HG02798 (cell line): ENCODE results near the gene THADA.

Experiments
- ATAC-seq: cut with Tn5 transposase; IDR thresholded peaks from one replicate; pipeline ENCODE4 v1.9.1; 2021; ENCODE audit warnings: mild to moderate bottlenecking; ENCODE audit not compliant: unreplicated experiment, poor library complexity

THADA gene

DNA sequence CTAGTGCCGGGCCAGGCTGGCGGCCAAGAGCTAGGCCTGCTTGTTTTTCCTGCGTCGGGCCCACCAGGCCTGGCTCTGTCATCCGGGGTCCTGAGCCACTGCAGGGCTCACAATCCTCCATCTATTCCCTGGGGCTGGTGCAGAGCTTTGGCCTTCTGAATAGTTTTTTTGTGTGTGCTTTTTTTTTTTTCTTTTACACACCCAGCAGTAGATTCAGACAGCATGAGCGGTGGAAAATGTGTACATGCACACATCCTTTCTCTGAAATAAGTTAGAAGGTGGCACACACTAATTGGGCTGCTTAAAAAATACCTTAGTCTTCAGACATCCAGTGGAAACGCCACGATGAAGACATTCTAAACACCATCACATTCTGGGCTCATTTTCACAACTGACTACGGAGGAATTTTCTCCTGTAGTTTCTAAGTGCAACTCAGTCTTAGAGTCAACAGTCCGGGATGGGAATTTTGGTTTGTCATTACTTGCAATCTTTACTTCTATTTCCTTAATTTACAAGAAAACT is 375.5 kb downstream of the THADA start:
- ATAC-seq = no peak

DNA sequence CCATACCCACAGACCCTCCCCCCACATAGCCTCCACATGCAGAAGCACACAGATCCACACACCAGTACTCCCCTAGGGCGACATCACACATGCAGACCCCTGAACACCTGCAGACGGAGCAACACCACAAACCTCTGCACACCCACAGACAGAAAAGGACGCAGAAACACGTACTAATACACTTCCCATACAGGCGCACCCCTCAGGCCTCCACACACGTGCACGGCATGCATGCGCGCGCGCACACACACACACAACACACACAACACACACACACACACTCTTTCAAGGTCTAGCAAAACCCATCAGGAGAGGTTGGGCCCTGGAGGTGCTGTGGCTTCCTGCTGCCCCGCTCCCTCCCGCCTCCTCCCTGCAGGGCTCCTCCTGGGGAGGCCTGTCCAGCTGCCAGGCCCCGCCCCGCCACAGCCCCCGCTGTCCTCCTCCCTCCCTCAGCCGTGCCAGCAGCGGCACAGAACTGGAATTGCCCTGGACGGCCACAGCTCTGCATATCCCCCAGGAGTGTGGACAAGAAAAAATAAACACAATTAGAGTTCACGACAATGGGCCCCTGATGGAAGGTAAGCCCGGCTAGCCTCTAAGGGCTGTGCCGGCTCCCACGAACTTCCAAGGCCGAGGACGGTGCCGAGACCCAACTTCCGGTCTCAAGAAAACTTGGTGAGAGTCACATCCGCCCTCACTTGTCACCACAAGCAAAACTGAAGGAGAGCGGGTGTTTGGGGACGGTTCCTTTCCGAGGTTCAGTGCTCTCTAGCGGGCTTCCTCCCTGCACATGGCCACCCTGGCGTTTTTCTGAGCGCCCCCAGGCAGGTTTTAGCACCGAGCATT is 376.2 kb downstream of the THADA start:
- ATAC-seq = peak; percentile 55

DNA sequence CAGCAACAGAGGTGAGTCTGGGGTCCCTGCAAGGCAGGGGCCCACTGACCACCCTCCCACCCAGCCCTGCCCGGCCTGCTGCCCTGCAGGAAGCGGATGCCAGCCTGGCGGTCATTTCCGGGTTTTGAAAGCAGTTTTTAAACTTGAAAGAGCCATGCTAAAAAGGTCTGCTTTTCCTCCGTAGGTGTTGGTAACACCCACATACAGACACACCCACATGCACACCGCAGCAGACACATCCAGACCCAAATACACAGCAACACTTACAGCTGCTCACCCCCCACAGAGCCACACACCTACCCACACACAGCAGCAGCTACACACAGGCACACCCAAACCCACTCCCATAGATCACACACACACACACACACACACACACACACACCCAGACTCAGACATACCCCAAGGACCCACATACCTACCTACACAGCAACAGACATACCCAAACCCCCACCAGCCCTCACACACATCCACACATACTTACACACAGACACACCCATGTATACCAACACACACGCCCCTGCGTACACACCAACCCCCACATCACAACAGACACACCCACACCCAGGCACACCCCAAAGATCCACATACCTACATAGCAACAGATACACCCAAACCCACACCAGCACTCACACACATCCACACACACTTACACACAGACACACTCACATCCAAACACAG is 377.0 kb downstream of the THADA start:
- peak; percentile 38 for ATAC-seq

DNA sequence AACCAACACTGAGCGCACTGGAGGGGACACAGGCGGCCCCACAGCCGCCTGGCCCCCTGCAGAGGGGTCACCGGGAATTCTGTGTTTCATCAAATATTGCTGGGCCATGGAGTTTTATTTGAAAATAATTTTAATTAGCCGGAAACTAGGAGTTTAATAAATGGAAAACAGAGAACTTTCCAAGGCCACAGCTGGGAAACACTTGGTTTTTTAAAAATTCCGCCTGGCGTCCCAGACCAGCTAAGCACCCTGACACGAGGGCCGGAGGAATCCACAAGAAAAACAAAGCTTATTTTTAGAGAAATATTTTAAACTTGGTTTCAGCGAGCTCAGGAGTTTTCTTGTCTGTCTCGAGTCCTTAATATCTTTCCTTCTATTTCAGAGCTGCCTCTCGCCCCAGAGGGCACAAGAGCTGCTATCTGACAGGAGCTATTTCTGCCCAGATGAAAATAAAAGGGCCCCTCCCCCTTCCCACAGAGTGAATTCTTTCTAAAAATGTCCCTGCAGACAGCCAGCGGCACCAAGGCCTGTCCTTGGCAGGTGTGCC is 377.6 kb downstream of the THADA start:
- peak; percentile 2 for ATAC-seq

DNA sequence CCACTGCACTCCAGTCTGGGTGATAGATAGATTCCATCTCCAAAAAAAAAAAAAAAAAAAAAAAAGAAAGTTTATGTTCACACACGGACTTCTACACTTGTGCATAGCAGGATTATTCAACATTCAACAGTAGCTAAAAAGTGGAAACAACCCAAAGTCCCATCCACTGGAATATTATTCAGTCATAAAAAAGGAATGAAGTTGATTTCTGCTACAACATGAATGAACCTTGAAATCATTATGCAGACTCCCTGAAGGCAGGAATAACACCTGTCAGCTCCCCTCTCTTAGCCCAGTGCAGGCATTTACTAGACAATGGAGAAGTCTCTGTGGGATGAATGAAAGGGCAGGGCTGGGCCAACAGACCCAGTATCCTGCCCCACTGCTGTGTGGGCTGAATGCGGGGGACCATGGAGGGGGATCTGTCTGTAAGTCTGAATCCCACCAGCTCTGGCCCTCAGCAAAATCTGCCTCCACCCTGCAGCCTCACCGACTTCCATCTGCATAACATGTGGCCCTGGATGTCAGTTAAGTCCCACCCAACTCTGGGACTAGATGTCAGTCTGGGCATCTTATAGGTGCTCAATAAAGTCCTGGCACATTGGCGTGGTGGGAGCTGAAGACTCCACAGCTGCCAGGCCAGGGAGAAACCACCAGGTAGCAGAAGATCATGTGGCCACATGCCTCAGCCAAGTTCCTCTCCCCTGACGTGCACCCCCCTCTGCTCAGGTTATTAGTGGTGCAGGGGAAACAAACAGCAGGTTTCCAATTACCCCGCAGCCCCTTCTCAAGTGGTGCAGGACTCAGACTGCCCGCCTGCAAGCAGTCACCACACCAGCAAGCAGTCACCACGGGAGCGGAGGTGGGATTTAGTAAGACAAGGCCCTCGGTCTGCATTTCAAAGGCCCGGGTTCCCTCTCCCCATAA is 378.3 kb downstream of the THADA start:
- no peak for ATAC-seq

DNA sequence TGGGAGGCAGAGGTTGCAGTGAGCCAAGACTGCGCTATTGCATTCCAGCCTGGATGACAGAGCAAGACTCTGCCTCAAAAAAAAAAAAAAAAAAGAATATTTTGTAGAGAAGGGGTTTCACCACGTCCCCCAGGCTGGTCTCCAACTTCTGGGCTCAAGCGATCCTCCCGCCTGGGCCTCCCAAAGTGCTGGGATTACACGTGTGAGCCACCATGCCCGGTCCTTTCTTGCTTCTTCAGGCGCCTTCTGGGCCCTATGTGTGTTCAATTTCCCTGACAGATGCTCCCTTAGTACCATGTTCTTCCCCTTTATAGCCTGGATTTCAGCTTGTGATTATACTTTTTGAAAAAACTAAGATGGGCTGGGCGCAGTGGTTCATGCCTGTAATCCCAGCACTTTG is 379.2 kb downstream of the THADA start:
- ATAC-seq = no peak

DNA sequence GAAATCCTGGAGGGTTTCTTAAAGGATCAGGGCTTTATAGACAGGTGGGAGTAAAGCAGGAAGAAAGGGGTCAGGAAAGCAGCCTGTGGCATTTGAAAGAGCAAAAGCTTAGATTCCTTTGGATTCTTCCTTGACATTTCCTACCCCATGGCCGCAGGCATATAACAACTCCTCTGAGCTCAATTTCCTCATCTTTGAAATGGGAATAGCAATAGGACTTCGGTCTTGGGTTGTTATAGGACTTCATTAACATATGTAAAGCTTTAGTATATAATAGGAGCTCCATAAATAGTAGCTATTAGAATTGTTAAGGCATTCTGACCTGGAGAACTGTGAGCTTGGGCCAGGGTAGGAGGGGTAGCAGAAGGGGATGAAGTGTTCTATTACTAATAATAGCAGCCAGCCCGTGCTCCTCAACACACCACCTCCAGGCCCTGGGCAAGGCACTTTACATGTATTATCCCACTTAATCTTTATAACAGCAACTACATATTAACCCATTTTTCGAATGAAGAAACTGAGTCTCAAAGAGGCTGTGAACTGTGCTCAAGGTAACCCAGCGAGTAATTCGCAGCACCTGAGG is 380.1 kb downstream of the THADA start:
- ATAC-seq = no peak

DNA sequence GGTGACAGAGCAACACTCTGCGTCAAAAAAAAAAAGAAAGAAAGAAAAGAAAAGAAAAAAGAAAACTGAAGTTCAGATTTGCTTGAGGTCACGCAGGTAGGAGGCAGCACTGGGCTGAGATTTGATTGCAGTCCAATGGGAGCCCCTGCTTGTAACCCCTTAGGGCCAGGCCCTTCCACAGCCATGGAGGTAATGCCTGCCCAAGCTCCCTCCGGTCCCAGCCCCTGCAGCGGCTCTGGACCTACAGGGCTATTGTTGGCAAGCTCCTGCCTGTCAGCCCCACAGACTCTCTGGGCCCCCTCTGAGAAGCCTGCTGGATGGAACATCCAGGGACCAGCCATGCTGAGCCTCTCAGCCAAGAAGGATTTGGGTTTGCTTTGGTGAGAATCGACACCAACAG is 381.6 kb downstream of the THADA start:
- no peak for ATAC-seq

DNA sequence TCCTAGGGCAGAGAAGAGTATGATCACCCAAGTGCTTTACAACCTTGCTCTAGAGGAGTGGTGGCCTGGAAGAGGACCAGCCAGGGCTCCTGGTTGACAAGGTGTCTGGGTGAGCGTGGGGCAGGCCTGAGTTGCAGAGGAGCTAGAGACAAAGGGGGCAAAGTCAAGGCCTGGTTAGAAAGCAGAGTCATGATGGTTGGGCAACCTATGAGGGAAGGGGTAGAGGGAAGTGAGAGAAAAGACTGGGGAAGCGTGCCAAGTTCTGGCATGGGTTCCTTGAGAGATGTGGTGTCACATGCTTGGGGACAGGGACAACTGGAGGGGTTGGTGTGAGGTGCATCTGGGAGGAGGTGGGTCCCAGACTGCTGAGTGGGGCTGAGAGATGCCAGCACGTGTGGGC is 382.9 kb downstream of the THADA start:
- ATAC-seq = no peak

DNA sequence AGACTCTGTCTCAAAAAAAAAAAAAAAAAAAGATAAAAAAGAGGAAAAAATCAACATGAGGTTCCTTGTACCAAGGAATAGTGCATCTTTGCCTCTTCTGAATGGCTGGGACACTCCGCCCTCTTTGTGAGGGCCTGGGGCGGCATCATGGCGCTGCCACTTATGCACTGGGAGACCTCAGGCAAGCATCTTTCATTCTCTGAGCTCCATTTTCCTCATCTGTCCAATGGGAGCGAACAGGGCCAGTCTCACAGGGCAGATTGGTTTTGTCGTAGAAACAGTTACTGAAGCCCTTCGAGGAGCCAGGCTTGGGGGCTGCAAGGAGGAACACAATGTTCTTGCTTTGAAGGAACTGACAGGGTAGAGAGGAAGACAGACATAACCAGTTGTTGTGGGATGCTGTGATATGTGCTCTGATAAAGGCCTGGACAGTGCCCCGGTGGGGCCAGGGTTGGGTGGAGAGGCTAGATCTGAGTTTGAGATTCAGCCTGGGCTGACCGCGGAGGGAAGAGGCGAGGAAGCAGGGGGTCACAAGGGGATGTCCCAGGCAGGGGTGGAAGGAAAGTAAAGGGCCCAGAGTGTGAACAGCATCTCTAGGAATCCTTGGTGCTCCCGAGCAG is 383.5 kb downstream of the THADA start:
- ATAC-seq = no peak

DNA sequence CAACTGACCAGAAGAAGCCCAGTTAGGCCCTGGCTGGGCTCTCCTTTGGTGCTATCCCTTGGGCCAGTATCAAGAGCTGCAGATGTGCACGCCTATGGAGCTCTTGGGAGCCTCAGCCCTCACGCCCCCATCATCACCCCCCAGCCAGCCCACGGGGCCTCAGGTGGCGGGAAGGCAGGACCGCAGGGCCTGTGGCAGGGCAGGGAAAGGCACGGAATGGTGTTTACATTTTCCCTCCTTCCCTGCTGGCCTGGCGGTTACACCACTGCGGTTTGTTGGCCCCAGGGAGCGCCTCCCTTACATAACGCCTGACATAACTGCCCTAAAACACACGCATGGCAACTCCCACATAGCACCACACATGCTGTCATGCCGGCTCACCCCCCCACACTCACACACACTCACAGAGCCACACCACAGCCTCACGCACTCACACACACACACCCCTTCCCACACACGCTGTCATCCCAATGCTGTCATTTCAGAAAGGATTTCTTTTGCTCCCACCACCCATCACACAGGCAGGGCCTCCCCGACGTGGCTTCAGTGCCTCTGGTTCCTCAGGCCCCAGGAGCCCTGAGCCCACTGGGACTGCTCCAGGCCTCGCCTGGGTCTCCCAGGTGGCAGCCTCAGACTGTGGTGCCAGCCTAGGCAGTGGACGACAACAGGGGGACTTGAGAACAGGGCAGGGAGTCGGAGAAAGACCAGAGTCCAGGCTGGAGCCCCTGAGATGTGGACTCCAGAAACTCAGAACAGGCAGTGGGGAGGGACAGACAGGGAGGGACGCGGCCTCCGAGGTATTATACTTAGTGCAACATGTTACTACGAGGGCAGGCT is 385.2 kb downstream of the THADA start:
- ATAC-seq = no peak

DNA sequence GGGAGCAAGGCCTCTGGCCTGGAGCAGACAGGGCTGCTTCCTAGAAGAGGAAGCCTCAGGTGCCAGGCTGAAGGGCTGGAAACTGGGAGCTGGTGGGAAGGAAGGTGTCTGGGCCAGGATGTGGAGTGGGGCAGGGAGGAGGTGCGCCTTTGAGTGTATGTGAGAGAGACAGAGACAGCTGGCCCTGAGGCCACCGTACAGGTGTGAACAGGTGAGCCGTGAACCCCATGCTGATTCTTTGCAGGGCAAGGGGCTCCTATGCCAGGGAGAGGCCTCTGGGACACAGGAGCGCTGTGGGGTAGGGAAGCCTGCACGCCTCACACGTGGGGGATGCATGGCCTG is 385.7 kb downstream of the THADA start:
- no peak for ATAC-seq

DNA sequence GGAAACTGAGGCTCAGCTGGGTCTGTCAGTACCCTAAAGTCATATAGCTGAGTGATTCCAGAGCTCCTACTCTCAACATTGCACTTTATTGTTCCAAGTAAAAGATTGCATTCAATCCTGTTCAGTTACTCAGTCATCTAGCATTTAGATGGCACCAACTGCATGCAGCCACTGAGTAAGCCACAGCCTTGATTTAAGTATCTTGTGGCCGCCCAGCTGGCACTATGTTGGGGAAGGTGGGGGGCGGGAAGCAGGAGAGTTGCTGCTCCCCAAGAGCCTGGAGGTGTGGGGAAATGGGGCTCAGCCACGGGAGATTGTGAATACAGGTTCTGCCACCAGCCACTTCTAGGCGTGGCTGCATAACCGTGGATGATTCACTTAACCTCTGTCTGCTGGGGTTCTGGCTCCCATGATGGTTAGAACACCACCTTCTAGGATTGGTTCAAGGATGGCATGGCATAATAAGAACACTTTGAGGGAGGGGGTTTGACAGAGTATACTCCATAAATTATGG is 386.6 kb downstream of the THADA start:
- no peak for ATAC-seq

DNA sequence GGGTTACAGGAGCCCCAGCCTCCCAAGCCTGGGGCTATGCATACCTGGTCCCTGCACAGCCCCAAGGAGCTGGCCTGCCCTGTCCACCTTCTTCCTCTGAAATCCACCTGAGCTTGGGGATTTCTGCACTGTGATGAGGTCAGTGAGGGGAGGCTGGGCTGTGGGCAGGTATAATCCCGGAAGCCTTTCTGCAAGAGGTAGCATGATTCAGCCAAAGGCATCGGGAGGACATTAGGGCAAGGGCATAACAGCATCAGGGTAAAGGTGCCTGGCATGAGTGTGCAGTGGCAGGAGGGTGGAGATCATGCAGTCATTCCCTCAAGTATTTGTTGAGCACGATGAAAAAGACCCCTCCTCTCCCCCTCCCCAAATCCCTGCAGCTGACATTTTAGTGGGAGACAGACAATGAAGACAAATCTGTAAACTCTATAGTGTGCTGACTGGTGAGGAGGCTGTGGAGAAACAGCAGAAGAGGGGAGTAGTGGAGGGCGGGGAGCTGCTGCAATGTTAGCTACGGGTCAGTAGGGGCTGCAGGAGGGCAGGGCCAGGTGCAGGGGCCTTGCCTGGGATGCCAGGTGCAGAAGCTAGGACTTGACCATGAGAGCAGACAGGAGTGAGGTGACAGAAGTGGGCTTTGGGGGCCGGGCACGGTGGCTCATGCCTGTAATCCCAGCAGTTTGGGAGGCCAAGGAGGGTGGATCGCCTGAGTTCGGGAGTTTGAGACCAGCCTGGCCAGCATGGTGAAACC is 388.1 kb downstream of the THADA start:
- ATAC-seq = no peak

DNA sequence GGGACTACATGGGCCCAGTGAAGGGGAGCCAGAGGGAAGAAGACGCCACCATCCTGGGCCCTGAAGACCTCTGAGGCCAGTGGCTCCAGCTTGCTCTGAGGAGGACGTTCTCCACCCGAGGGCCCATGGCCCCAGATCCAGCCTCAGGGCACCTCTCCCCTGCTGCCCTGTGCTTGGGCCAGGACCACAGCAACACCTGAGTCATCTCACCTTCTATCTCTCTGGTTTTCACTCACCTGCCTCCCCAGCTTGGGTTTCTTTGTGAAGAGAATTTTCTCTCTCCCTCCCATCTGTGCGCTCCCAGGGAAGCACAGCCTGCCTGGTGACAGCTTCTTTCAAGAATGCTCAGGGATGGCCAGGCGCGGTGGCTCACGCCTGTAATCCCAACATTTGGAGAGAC is 389.2 kb downstream of the THADA start:
- no peak for ATAC-seq

DNA sequence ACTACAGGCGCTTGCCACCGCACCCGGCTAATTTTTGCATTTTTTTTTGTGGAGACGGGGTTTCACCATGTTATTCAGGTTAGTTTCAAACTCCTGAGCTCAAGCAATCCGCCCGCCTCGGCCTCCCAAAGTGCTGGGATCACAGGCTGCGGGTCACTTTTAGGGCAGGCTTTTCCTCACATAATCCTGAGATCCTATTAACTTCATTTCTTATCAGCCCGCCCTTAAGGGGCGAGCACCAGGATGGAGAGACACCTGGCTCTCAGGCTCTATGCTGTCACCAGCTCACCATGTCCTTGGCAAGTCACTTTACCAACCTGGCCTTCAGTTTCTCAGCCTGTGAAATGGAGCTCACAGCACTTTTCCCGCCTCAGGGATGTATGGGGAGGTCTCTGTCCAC is 392.5 kb downstream of the THADA start:
- ATAC-seq = no peak

DNA sequence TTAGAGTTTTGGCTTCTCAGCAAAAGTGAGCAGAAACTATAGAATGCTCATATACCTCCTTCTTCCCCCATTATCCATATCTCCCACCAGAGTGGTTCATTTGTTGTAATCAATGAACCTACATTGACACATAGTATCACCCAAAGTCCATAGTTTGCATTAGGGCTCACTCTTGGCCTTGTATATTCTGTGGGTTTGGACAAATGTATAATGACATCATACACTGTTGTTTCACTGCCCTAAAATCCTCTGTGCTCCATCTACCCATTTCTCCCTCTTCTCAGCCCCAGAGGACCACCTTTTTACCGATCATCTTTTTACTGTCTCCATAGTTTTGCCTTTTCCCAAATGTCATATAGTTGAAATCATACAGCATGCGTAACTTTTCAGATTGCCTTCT is 393.5 kb downstream of the THADA start:
- no peak for ATAC-seq

DNA sequence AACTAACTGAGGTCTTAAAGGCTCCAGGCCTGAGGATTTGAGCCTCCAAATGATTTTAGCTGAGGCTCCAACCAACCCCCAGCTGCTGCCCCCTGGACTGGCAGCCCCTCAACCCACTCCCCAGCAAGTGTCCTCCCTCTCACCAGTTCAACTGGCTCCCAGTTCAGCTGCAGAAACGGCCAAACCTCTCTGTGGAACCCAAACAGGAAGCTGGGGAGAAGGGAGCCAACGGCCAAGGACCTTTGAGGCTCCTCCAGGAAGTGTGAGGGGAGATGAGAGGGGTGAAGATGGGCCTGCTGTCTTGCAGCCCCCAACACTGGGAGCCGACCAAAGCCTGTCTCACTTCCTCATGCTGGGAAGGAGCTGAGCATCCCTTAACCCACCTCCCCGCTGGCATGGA is 394.3 kb downstream of the THADA start:
- ATAC-seq = no peak
